Activated CD8-positive, alpha-beta T cell treated with anti-CD3 and anti-CD28 coated beads, Interleukin-2, amount 10 ng/mL, durations not matched to agents 7 days and 5 days (primary cell): Measurements from ENCODE around the gene CLNK. TPM values are rescaled to one million over a fixed set of nuclear protein-coding genes. Genes with fewer than 3 reads are reported as not detected.

Experiments
- ATAC-seq: fragments of 150-1000 bp; cut with Tn5 transposase; one replicate; pipeline ENCODE4 v1.10.0; 2021; ENCODE audit warnings: moderate library complexity
- CTCF ChIA-PET: fragments of 350-600 bp; sonication (Branson Sonifier 250); formaldehyde crosslinking; loops from one replicate; lab custom pipeline; 2021; ENCODE audit warnings: antibody characterized with exemption; lab: Charles Lee
- POLR2A ChIA-PET: fragments of 350-600 bp; sonication (Branson Sonifier 250); formaldehyde crosslinking; loops from one replicate; lab custom pipeline; 2021; ENCODE audit warnings: antibody characterized with exemption; lab: Charles Lee
- DNase-seq: peaks from one replicate; pipeline ENCODE4 v3.0.0-alpha.2; 2020
- H3K27ac Mint-ChIP-seq: one replicate; pipeline ENCODE4 v1.8.0; 2021; ENCODE audit warnings: mild to moderate bottlenecking, mixed read lengths
- H3K27me3 Mint-ChIP-seq: one replicate; pipeline ENCODE4 v1.8.0; 2021; ENCODE audit warnings: low read depth, mixed read lengths
- H3K36me3 Mint-ChIP-seq: one replicate; pipeline ENCODE4 v1.8.0; 2021; ENCODE audit warnings: low read depth, mixed read lengths
- H3K4me1 Mint-ChIP-seq: one replicate; pipeline ENCODE4 v1.8.0; 2021; ENCODE audit warnings: low read depth, mixed read lengths
- H3K4me3 Mint-ChIP-seq: one replicate; pipeline ENCODE4 v1.8.0; 2021; ENCODE audit warnings: mild to moderate bottlenecking, mixed read lengths
- H3K9me3 Mint-ChIP-seq: one replicate; pipeline ENCODE4 v1.8.0; 2022; ENCODE audit warnings: mixed read lengths; ENCODE audit not compliant: insufficient read depth
- total RNA-seq, 2 experiments: library from RNA; stranded (reverse); gene quantifications; one replicate each; pipeline ENCODE4 v1.2.3, GENCODE V29; 2021

The CLNK gene
- total RNA-seq, 2 experiments from 2014 or later = not detected

- ChIA-PET POLR2A (interaction anchor here (0.8 to 2.0 kb wide), 4 partner anchors 36 to 345 kb away, joined by 3 to 16 read pairs (median 6); partner anchors contain the start of gene WDR1), CTCF (interaction anchor here (0.7 to 1.9 kb wide), 6 partner anchors 17 to 298 kb away, joined by 3 to 9 read pairs (median 3); no protein-coding TSS in a partner anchor)
- Mint-ChIP-seq H3K4me1 (peaks cover 50% of the 10 kb centered on the region), H3K9me3 (no peaks in the 10 kb centered on the region), H3K36me3 (peaks cover 23% of the 10 kb centered on the region), H3K27me3 (peaks cover 25% of the 10 kb centered on the region), H3K4me3 (no peak overlapping the region), H3K27ac (no peak overlapping the region)
- no peak for ATAC-seq
- no peak for DNase-seq
Observed at GRCh38 chr4:10458177-10458576, 226.4 kb downstream of the CLNK start.

DNA sequence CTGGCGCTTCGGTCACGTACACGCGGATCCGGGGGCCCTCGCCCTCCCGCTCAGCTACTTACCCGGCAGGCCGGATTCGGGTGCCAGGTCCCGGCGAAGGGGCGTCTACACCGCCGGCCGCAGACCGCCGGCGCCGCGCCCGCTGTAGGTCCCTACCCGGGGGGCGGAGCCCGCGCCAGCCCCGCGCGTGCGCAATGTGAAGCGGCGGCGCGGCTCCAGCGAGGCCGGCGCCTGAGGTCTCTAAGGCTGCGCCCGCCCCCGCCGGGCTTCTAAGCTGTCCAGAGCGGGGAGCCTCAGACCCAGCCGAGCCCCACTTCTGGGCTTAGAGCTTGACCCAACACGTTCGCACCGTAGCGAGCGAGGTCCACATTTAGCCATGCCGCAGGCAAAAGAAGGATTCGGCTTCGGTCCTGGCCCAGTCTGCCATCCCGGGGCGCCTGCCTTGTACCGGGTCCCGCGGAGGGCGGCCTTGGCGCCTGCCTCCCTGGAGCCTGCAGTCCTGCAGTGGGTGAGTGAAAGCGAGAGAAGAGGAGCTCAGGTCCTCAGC lies 227.2 kb downstream of the CLNK start, which contains the start of gene ZNF518B:
Gene ZNF518B, minus strand, starts transcription at position 172 of the 547 bp plus-strand sequence. CDS start 11,098 bp downstream, outside the sequence.
- peak; percentile 83 for DNase-seq
- H3K4me3 Mint-ChIP-seq = peak within 1 kb of the TSS; percentile 89
- CTCF ChIA-PET = interaction anchor here (0.6 to 1.9 kb wide), 10 partner anchors 13 to 337 kb away, joined by 3 to 9 read pairs (median 3); no protein-coding TSS in a partner anchor
- POLR2A ChIA-PET = interaction anchor here (1.0 to 2.0 kb wide), 6 partner anchors 36 to 362 kb away, joined by 3 to 16 read pairs (median 6); partner anchors contain the start of gene WDR1
- peaks cover 18% of the 10 kb centered on the region for H3K27me3 Mint-ChIP-seq
- peak within 1 kb of the TSS; percentile 90 for H3K27ac Mint-ChIP-seq
- H3K4me1 Mint-ChIP-seq = peaks cover 50% of the 10 kb centered on the region
- peaks cover 32% of the 10 kb centered on the region for H3K36me3 Mint-ChIP-seq
- no peaks in the 10 kb centered on the region for H3K9me3 Mint-ChIP-seq
- ATAC-seq = peak; percentile 72

GRCh38 chr4:10456595-10457254 lies 227.8 kb downstream of the CLNK start:
- ChIA-PET CTCF (interaction anchor here (0.6 to 1.5 kb wide), 6 partner anchors 12 to 336 kb away, joined by 3 to 4 read pairs (median 3); no protein-coding TSS in a partner anchor), POLR2A (interaction anchor here (1.0 to 2.0 kb wide), 5 partner anchors 40 to 361 kb away, joined by 3 to 16 read pairs (median 6); partner anchors contain the start of gene WDR1)
- Mint-ChIP-seq H3K27ac (peak overlapping the region; percentile 90), H3K9me3 (no peaks in the 10 kb centered on the region), H3K36me3 (peaks cover 38% of the 10 kb centered on the region), H3K4me1 (peaks cover 48% of the 10 kb centered on the region), H3K4me3 (peak overlapping the region; percentile 89), H3K27me3 (peaks cover 12% of the 10 kb centered on the region)
- peak; percentile 78 for DNase-seq
- ATAC-seq = peak; percentile 68

- ChIA-PET CTCF (interaction anchor here (0.7 to 1.5 kb wide), 4 partner anchors 12 to 336 kb away, joined by 3 to 4 read pairs (median 4); no protein-coding TSS in a partner anchor), POLR2A (interaction anchor here (1.0 to 2.0 kb wide), 4 partner anchors 40 to 360 kb away, joined by 3 to 16 read pairs (median 7); partner anchors contain the start of gene WDR1)
- Mint-ChIP-seq H3K36me3 (peaks cover 41% of the 10 kb centered on the region), H3K4me1 (peaks cover 44% of the 10 kb centered on the region), H3K4me3 (peak overlapping the region; percentile 89), H3K27me3 (peaks cover 12% of the 10 kb centered on the region), H3K27ac (peak overlapping the region; percentile 90), H3K9me3 (no peaks in the 10 kb centered on the region)
- ATAC-seq = no peak
- DNase-seq = no peak
Observed at GRCh38 chr4:10456260-10456594, 228.3 kb downstream of the CLNK start.

DNA sequence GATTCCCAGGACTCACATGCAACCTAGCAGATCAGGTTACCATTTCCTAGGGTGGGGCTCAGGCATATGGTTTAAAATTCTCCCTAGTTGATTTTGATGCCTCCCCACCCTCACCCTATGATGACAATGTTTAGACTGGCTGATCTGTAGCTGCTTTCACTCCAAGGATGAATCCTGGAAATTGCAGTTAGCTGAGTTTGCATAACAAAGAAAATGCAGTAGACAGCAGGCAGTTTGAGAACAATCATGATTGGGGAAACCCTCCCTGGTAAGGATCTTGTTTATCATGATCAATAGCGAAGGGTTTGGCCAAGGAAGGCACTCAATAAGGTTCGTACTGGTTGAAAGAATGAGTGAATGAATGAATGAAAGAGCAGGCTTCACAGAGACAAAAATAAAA lies 229.4 kb downstream of the CLNK start:
- Mint-ChIP-seq H3K27ac (no peak overlapping the region), H3K4me3 (no peak overlapping the region), H3K9me3 (peaks cover 4% of the 10 kb centered on the region), H3K4me1 (peaks cover 36% of the 10 kb centered on the region), H3K36me3 (peaks cover 51% of the 10 kb centered on the region), H3K27me3 (peaks cover 12% of the 10 kb centered on the region)
- ChIA-PET CTCF (no interaction called here), POLR2A (no interaction called here)
- ATAC-seq (no peak), DNase-seq (no peak)

GRCh38 chr4:10454726-10455125 lies 229.8 kb downstream of the CLNK start:
- ATAC-seq = no peak
- Mint-ChIP-seq H3K4me3 (no peak overlapping the region), H3K4me1 (peaks cover 36% of the 10 kb centered on the region), H3K27me3 (peaks cover 12% of the 10 kb centered on the region), H3K9me3 (peaks cover 8% of the 10 kb centered on the region), H3K27ac (no peak overlapping the region), H3K36me3 (peaks cover 55% of the 10 kb centered on the region)
- DNase-seq = no peak
- ChIA-PET POLR2A (no interaction called here), CTCF (no interaction called here)

DNA sequence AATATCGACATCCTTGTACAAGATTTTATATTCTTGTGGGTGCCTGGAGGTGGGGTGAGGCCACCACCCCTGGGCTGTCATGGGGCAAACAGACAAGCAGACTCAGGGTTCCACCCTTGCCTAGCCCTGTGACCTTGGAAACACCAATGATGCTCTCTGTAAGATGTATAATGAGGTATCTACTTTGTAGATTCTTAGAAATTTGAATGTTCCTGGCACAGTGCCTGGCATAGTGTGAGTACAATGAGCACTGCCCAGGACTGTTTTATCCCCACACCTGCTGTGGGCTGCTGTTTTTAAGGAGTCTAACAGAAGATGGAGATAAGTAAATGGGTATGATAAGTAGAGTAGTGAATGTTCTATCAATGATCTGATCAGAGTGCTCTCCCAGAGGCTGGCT lies 230.4 kb downstream of the CLNK start:
- Mint-ChIP-seq H3K36me3 (peaks cover 60% of the 10 kb centered on the region), H3K4me1 (peaks cover 31% of the 10 kb centered on the region), H3K27ac (no peak overlapping the region), H3K9me3 (peaks cover 11% of the 10 kb centered on the region), H3K27me3 (peaks cover 6% of the 10 kb centered on the region), H3K4me3 (no peak overlapping the region)
- DNase-seq = no peak
- POLR2A ChIA-PET = no interaction called here
- no peak for ATAC-seq
- CTCF ChIA-PET = no interaction called here

DNA sequence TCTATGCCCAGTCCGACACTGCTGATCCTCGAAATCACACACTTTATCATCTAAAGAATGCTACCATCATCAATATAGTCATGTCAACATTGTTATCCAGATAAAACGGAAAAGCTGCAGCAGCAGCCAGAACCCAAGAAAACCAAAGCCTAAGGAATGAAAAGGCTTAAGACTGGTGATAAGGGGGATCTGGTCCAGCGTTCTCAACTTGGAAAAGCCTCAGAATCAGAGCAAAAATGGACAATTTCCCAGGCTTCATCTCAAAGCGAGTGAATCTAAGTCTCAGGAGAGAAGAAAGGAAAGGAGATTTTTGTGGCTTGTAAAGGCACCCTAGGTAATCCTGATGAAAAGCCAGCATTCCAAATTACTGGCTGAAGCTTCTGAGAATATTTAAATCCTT lies 235.6 kb downstream of the CLNK start:
- Mint-ChIP-seq H3K4me1 (no peaks in the 10 kb centered on the region), H3K9me3 (peaks cover 37% of the 10 kb centered on the region), H3K4me3 (no peak overlapping the region), H3K27ac (no peak overlapping the region), H3K27me3 (no peaks in the 10 kb centered on the region), H3K36me3 (peaks cover 88% of the 10 kb centered on the region)
- ATAC-seq = no peak
- ChIA-PET CTCF (interaction anchor here (2.0 kb wide), 1 partner anchor 12 kb away, joined by 7 read pairs; no protein-coding TSS in a partner anchor), POLR2A (no interaction called here)
- no peak for DNase-seq

- CTCF ChIA-PET = interaction anchor here (1.9 to 3.7 kb wide), 2 partner anchors 18 kb away, joined by 7 to 14 read pairs; no protein-coding TSS in a partner anchor
Observed at GRCh38 chr4:10442976-10443375, 241.6 kb downstream of the CLNK start.

DNA sequence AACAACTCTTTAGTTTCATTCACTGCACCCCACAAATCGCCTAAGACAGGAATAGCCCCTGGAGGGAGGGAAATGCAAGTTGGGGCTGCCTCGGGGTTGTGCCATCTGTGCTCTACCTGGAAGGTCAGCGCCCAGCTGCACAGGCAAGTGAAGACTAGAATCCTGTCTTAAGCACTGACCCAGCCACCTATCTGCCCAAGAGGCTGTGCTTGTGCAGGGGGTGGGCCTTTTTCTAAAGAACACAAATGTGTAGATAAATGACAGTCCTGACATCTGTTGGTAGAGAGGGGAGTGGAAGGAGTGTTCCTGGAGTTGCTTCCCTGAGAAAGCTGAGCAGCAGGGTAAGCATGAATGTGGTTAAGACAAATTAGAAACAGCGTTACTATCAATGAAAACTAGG lies 243.1 kb downstream of the CLNK start:
- Mint-ChIP-seq H3K27me3 (no peaks in the 10 kb centered on the region), H3K27ac (no peak overlapping the region), H3K4me3 (no peak overlapping the region), H3K4me1 (no peaks in the 10 kb centered on the region), H3K9me3 (peaks cover 17% of the 10 kb centered on the region), H3K36me3 (peaks cover 41% of the 10 kb centered on the region)
- DNase-seq = no peak
- ChIA-PET CTCF (interaction anchor here (1.3 to 1.9 kb wide), 2 partner anchors 16 to 19 kb away, joined by 3 to 7 read pairs; partner anchors contain the start of gene ZNF518B), POLR2A (interaction anchor here (0.5 kb wide), 1 partner anchor 469 kb away, joined by 3 read pairs; no protein-coding TSS in a partner anchor)
- ATAC-seq = no peak

More at GRCh38 chr4:10442976-10443375, 241.6 kb downstream of the CLNK start:
- Mint-ChIP-seq H3K27ac (no peak overlapping the region), H3K4me3 (no peak overlapping the region), H3K27me3 (no peaks in the 10 kb centered on the region), H3K4me1 (no peaks in the 10 kb centered on the region), H3K36me3 (peaks cover 49% of the 10 kb centered on the region), H3K9me3 (peaks cover 18% of the 10 kb centered on the region)
- DNase-seq (no peak), ATAC-seq (no peak)
- POLR2A ChIA-PET = no interaction called here

DNA sequence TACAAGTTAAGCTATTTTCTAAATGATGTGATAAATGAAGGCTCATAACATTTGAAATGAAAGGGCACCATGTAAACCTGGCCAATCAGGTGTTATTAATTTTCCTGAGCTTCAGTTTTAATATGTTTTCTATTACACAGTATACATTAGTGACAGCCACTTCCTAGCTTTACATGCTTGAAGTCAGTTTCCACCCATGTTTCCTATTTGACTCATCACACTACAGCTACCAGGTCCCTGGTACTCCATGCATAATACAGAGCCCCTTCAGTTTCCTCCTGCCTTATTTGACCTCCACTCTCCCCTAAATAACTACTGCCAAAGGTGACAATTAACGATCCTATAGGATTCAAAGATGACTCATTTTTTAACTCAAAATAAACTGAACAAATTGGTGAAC lies 245.6 kb downstream of the CLNK start:
- H3K9me3 Mint-ChIP-seq = no peaks in the 10 kb centered on the region
- ATAC-seq (no peak), DNase-seq (no peak)
- H3K27me3 Mint-ChIP-seq = no peaks in the 10 kb centered on the region
- H3K4me3 Mint-ChIP-seq = no peak overlapping the region
- no peaks in the 10 kb centered on the region for H3K4me1 Mint-ChIP-seq
- peaks cover 16% of the 10 kb centered on the region for H3K36me3 Mint-ChIP-seq
- CTCF ChIA-PET = interaction anchor here (0.9 to 1.1 kb wide), 2 partner anchors 12 to 22 kb away, joined by 3 to 6 read pairs; no protein-coding TSS in a partner anchor
- POLR2A ChIA-PET = no interaction called here
- no peak overlapping the region for H3K27ac Mint-ChIP-seq
